CD4-positive, alpha-beta T cell treated with Interleukin-15 for 4 hours (primary cell): Measurements from ENCODE around the gene DOK6.
A peak's percentile ranks its signal among the peaks of the same experiment; 100 is the strongest.

Experiments
- DNase-seq: peaks from one replicate; pipeline ENCODE4 v3.0.0-alpha.2; 2020; ENCODE audit warnings: low spot score

DOK6 gene

DNA sequence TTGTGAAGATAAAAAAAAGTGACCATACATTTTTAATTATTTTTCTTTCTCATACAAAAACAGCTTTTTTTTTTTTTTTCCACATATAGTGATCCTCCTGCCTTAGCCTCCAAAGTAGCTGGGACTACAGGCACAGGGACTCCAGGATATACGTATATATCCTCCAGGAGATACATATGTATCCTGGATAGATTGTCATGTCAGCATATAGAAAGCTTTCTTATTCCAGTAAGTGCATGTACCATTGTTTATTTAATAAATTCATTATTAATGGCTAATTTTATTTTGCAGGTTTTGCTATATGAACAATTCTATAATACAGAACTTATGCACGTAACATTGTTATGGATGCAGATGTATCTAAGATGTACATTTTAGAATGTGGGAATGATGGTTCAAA, 138.7 kb downstream of the DOK6 start:
- no peak for DNase-seq

DNA sequence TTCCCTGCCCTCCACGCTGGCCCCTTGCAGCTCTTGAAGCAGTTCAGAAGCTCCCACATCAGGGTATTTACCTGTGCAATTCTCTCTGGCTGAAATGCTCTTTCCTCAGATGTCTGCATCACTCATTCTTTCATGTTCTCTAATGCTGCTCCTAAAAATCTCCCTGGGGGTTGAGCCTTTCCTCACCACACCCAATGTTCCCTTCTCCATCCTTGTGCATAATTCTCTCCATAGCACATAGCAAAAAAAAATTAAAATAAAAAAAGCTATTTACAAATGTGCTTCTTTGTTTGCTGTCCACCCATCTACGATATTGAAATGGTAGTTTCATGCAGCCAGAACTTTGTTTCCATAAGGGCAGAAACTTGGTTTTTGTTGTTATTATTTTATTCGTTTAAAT, 155.5 kb downstream of the DOK6 start:
- no peak for DNase-seq

GRCh38 chr18:69557282-69557681, 156.6 kb downstream of the DOK6 start:
- no peak for DNase-seq

DNA sequence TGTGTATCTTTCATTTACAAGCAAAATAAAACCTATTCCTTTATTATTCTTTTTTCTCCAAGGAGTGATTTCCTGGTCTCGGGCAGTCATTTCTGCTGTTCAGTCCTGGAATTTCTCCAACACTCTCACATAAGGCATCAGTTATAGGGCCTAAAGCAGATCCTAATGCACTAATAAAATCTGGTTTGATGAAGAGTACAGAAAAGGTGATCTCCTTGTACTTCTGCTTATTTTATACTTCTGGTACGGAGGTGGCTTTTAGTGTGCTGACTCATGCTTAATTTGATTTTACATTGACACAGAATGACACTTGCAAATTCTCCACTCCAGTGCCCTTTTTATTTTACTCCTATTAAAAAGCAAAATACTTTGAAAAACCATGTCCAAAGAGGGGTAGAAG, 157.4 kb downstream of the DOK6 start:
- no peak for DNase-seq

DNA sequence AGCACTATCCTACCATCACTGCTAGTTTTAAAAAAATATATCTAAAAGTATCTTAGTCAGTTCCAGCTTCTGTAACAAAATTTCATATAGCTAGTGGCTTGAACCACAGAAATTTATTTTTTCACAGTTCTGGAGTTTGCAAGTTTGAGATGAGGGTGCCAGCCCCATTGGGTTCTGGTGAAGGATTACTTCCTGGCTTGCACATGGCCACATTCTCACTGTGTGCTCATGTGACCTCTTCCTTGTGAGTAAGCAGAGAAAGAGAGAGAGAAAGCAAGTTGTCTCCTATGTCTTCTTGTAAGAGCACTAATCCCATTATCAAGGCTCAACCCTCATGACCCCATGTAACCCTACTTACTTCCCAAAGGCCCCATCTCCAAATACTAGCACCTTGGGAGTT, 158.9 kb downstream of the DOK6 start:
- DNase-seq = no peak

DNA sequence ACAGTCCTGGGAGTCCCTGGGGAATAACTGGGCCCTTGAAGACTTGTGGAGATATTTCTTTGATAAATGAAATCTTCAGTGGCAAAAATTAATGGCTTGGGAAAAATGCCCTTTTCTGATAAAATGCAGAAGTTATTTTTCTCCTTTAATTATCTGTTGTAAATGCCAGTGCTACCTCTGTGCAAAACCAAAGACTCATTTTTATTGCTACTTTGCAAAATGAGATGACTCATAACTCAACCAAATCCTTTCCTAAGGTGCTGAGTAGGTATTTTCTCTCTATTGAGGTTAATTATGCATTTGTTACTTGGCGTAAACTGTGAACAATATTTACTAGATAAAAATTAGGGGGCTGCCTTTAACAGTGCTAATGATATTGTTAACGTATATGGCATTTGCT, 163.9 kb downstream of the DOK6 start:
- DNase-seq = no peak

DNA sequence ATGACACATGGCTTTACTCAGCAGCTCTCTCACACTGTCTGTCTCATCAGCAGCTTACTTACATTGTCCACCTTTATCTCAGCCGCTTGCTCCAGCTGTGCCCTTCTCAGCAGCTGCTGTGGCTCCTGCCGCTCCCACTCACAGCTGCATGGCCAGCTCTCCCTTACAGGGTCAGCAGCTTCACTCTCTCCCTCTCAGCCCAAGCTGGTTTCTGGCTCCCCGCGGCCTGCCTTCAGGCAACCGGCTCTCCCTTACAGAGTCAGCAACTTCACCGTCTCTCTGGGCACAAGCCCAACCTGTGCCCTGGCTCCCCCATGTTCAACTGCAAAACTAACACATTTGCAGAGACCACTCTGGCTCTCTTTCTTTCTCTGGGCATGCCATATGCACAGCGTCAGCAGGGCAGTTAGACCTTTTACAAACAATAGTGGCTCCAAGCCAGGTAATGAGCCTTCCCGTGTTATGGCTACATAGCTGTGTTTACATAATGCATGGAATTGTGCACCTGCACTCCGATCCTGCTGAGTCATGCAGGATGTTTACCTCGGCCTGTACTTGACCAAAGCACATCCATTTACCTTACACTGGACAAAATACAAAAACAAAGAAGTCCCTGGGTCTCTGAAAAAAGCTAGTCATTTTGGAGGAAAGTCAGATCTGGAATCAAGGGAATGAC, 167.3 kb downstream of the DOK6 start:
- no peak for DNase-seq

DNA sequence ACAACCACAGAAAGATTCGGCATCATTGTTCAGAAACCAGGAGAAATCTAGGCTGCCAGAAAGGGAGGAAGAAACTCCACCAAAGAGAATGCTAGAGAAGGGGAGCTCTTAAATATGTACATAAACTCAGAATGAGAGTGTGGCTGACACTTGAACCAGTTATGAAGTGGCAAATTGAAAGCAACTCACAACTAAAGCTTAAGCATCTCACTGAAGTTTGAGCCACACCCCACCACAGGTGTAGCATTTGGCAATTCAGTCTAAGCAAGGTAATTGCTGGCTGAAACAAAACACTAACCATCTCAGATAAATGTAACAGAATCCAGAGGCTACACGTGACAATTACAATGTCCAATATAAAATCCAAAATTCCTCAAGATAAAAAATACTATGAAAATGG, 168.4 kb downstream of the DOK6 start:
- DNase-seq = no peak

DNA sequence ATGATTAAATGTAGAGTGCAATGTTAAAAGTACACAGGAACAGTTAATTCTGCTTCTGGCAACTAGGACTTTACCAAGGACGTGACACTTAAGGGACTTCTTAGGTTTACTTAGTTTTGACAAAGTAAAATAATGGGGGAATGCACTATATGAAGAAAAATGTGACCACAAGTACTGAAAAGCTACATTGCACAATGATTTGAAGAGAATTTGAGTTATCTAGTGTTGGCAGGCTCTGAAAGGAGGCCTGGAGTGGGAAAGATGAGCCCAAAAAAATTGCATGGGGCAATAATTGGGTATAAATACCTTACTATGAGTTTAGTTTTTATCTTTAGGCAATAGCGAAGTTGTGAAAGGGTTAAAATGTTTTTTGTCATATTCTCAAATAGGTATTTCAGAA, 173.7 kb downstream of the DOK6 start:
- no peak for DNase-seq

DNA sequence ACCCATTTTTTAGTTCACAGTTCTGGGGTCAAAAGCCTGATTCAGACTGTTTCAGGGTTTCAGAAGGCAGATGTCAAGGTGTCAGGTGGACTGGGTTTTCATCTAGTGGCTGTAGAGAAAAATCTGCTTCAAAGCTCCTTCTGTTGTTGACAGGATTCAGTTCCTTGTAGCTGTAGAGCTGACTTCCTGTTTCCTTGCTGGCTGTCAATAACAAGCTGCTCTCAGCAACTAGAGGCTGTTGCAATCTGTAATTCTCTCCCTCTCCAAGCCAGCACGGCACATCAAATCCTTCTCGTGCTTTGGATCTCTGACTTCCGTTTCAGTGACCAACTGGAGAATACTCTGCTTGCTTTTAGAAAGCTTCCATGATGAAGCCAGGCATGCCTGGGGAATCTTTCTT, 179.4 kb downstream of the DOK6 start:
- DNase-seq = peak; percentile 1

- no peak for DNase-seq
Observed at GRCh38 chr18:69584429-69584828, 183.7 kb downstream of the DOK6 start.

GRCh38 chr18:69585696-69586095, 185.0 kb downstream of the DOK6 start:
- DNase-seq = no peak

DNA sequence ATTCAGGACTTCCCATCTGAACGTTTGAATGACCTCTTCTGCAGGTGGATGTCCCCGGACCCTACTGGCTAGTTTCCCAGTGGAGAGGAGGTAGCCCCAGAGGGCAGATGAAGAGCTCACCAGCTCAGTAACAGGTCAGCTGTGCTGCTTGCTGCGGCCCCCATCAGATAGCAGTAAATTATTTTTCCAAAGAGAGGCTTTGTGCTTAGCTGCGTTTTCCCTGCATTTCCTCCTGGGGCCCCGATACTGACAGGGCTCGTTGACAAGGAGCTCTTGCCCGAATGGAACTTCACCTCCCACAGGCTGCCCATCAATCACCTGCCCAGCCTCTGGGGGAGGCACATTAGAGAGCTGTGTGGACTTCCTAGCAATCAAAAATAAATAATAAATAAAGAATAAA, 185.8 kb downstream of the DOK6 start:
- no peak for DNase-seq

DNA sequence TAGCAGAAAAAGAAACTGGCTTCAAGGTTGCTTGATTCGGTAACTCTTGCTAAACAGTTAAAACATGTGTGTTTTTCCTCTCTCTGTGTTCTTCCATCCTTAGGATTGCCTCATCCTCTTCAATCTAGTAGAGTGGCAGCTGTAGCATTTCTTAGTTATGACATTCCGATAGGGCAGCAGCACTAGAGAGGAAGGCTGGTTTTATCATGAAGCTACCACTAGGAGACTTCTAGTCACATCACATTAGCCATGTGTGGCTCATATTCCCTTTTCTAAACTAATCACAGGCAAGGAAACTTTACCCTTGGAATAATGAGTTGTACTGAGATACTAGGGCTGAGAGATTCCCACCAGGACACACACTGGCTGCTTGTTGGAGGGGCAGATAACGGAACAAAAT, 187.6 kb downstream of the DOK6 start:
- no peak for DNase-seq

GRCh38 chr18:69590150-69590549, 189.5 kb downstream of the DOK6 start:
- no peak for DNase-seq

DNA sequence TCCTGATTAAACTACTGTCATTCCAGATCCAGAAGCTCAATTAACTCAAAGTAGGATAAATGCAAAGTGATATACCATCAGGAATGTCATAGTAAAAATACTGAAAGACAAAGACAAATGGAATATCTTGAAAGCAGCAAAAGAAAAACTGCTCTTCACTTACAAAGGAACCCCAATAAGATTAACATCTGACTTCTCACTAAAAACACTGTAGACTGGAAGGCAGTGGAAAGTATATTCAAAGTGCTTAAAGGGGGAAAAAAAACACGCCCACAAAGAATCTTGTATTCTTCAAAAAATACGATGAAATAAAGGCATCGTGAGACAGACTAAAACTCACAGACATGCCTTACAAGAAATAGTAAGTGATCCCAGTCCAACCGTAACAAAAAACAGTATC, 195.7 kb downstream of the DOK6 start:
- no peak for DNase-seq

- no peak for DNase-seq
Observed at GRCh38 chr18:69597561-69597960, 196.9 kb downstream of the DOK6 start.

- DNase-seq = no peak
Observed at GRCh38 chr18:69599377-69599776, 198.7 kb downstream of the DOK6 start.

- DNase-seq = no peak
Observed at GRCh38 chr18:69612242-69612641, 211.6 kb downstream of the DOK6 start.

- no peak for DNase-seq
Observed at GRCh38 chr18:69616114-69616513, 215.4 kb downstream of the DOK6 start.

GRCh38 chr18:69617408-69617807, 216.7 kb downstream of the DOK6 start:
- DNase-seq = no peak

DNA sequence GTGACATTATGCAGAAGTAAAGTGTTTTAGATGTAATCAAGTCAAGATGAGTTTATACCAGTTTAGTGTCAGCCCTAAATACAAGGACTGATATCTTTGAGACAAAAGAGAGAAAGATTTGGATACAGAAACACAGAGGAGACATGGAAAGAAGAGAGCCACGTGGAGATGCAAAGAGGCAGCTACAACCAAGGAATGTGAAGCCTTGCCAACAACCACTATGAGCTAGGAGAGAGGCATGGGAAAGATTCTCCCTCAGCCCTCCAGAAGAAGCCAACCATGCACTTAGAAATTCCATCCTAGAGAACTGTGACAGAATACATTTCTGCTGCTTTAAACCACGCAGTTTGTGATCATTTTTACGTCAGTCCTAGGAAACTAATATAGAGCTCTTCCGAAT, 217.2 kb downstream of the DOK6 start:
- DNase-seq = no peak

- DNase-seq = no peak
Observed at GRCh38 chr18:69622184-69622583, 221.5 kb downstream of the DOK6 start.

DNA sequence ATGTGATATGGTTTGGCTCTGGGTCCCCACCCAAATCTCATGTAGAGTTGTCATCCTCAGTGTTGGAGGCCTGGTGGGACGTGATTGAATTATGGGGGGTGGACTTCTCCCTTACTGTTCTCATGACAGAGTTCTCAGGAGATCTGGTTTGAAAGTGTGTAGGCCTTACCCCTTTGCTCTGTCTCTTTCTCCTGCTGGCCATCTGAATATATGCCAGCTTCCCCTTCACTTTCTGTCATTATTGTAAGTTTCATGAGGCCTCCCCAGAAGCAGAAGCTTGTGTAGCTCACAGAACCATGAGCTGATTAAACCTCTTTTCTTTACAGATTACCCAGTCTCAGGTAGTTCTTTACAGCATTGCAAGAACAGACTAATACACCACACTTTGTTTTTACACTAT, 222.3 kb downstream of the DOK6 start:
- DNase-seq = no peak

GRCh38 chr18:69626171-69626570, 225.5 kb downstream of the DOK6 start:
- DNase-seq = no peak
